ENCODE measurements around the gene PPP2R3A.
"Not testable (repeated sequence)": the region's sequence is repeated elsewhere in the genome, so short reads cannot be mapped to it uniquely, and the experiment has no call there.

DNA sequence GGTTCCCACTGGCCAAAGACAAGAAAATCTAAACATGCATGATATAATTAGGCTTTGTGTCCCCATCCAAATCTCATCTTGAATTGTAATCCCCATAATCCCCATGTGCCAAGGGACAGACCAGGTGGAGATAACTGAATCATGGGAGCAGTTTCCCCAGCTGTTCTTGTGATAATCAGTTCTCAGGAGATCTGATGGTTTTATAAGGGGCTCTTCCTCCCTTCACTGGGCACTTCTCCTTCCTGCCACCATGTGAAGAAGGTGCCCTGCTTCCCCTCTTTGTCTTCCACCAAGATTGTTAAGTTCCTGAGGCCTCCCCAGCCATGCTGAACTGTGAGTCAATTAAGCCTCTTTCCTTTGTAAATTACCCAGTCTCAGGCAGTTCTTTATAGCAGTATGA lies 198.1 kb downstream of the PPP2R3A start:
- TF ChIP-seq, protein P1, sequence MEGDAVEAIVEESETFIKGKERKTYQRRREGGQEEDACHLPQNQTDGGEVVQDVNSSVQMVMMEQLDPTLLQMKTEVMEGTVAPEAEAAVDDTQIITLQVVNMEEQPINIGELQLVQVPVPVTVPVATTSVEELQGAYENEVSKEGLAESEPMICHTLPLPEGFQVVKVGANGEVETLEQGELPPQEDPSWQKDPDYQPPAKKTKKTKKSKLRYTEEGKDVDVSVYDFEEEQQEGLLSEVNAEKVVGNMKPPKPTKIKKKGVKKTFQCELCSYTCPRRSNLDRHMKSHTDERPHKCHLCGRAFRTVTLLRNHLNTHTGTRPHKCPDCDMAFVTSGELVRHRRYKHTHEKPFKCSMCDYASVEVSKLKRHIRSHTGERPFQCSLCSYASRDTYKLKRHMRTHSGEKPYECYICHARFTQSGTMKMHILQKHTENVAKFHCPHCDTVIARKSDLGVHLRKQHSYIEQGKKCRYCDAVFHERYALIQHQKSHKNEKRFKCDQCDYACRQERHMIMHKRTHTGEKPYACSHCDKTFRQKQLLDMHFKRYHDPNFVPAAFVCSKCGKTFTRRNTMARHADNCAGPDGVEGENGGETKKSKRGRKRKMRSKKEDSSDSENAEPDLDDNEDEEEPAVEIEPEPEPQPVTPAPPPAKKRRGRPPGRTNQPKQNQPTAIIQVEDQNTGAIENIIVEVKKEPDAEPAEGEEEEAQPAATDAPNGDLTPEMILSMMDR (IDR thresholded peaks at IDR 0.05) = not testable (repeated sequence)
- TF ChIP-seq EP300, POLR2AphosphoS5, POLR2A (IDR thresholded peaks at IDR 0.05): not testable (repeated sequence)
